ENCODE data around the gene PTPRQ.
A peak's percentile ranks its signal among the peaks of the same experiment; 100 is the strongest.

The PTPRQ gene

DNA sequence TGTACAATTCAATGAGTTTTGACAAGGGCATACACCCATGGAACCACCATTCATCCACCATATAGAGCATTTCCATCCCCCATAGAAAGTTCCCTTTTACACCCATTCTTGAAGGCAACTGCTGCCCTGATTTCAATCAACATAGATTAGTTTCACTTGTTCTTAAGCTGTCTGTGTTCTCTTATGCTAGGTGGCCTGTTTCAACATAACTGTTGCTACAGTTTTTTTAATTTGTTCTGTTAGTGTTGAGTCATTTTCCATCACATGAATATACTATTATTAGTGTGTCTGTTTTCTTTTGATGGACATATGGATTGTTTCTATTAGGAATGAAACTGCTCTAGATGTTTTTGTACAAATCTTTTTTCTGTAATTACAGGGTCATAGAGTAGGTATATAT, 123.4 kb downstream of the PTPRQ start:
- no peak for DNase-seq (ENCODE audit: low read depth)

- DNase-seq (ENCODE audit: low read depth), result no peak
These were observed 132.8 kb downstream of the PTPRQ start for GRCh38 chr12:80576641-80577418.

GRCh38 chr12:80580254-80580653, 136.2 kb downstream of the PTPRQ start:
- peak; percentile 82 for DNase-seq (ENCODE audit: low read depth)

DNA sequence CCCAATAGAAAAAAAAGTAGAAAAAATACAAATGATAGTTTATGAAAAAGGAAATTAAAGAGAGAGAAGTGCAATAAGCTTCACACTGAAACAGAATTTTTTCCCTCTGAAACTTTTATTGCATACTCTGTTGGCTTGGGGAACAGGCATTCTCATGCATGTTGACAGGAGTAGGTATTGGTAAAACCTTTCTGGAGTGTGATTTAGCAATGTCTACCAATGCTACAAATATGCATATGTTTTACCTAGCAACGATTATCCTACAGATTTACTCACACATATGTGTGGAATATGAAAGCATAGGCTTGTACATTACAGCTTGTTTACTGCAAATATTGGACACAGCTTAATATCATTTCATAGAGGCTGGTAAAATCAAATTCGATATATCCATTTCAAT, 137.7 kb downstream of the PTPRQ start:
- no peak for DNase-seq (ENCODE audit: low read depth)

GRCh38 chr12:80582431-80582830, 138.4 kb downstream of the PTPRQ start:
- DNase-seq (ENCODE audit: low read depth), result no peak

DNA sequence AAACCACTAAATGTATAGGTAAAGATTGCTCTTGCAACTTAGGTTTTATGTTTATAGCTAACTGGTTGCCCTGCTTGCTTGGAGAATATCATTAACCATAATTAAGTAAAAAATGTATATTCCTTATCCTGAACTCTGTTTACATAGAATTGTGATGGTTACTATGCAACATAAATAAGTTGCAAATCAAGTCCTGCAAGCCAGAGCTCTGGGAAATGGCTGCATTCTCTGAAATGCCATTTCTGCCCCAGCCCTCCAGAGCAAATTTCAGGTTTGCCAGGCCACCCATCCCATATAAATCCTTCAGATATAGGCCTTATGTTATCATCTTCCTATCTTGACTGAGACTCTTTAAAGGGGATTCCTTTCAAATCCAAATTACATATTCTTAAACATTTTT, 145.0 kb downstream of the PTPRQ start:
- no peak for DNase-seq (ENCODE audit: low read depth)

GRCh38 chr12:80590085-80590484, 146.1 kb downstream of the PTPRQ start:
- DNase-seq (ENCODE audit: low read depth), result no peak

GRCh38 chr12:80593766-80594165, 149.7 kb downstream of the PTPRQ start:
- peak; percentile 42 for DNase-seq (ENCODE audit: low read depth)

- no peak for DNase-seq (ENCODE audit: low read depth)
These were observed 152.5 kb downstream of the PTPRQ start for GRCh38 chr12:80596509-80596908.

DNA sequence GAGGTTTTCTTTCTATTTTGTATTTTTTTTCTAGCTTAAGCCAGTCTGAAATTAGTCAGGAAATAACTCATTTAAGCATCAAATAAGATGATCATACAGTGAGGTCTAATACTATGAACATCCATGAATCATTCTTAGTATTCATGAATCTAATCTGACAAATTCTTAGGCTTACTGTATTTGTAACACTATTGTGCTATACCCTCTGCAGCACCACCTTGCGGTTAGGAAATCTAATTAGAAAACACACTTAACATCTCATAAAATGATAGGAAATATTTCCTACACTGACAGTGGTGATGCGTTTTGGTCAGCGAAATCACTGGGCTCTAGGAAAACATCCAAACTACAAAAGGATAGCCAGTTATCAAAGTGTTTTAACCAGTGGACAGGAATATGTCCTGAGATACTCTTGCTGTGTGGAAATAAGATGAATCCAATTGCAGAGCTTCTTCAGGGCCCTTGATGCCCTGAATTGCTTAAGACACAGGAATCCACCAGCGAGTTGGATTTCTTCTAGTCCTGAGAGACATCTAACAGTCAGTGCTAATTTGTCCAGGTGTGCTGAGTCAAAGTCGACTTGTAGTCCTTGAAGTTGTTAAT, 154.1 kb downstream of the PTPRQ start:
- DNase-seq (ENCODE audit: low read depth), result peak; percentile 46

- no peak for DNase-seq (ENCODE audit: low read depth)
These were observed 158.4 kb downstream of the PTPRQ start for GRCh38 chr12:80602455-80602854.

DNA sequence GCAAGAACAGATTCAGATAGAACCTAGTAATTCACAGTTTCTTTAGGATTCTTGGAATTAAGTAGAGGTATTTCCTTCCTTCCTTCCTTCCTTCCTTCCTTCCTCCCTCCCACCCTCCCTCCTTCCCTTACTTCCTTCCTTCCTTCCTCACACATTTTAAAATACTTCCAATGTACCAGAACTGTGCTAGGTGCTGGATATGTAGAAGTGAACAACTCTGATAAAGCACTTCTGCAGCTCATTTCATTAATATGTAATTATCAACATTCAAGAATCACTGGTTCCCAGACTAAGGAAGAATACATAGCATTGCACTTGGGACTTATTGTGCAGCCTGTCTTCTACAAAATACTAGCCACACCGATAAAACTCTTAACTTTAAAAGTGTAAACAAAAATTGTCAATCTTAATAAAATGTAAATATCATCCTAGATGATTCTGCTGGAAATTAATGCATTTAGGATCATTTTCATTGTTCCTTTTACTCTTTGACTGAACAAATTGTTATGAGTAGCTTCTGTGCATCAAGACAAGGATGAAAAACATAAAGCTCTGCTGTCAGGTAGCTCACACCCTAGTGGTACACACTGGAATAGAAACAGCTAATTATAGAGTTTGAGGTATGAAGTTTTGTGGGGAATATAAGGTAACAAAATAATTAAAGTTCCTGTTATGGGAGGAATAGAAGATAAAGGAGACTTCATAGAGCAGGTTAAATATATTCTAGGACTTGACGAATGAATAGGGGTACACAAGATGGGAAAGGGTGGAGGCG, 163.5 kb downstream of the PTPRQ start:
- no peak for DNase-seq (ENCODE audit: low read depth)

DNA sequence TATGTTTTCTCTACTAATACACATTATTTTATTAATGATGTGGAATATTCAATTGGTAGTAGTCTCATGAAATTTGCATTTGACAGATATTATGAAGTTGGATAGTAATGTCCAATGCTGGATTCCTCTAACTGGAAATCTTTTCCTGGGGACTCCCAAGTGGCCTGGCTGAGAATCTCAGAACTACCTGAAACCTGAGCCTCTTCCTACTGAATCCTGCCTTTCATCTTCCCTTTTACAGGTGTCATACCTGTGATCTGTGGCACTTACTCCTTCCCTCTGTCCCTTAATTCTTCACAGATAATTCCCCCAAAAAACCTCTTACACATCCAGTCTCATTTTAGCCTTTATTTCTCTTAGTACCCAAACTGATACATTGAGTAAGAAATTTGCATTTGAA, 173.7 kb downstream of the PTPRQ start:
- DNase-seq (ENCODE audit: low read depth), result no peak

- DNase-seq (ENCODE audit: low read depth), result no peak
These were observed 176.2 kb downstream of the PTPRQ start for GRCh38 chr12:80620281-80620680.

- DNase-seq (ENCODE audit: low read depth), result no peak
These were observed 178.2 kb downstream of the PTPRQ start for GRCh38 chr12:80622271-80622670.

DNA sequence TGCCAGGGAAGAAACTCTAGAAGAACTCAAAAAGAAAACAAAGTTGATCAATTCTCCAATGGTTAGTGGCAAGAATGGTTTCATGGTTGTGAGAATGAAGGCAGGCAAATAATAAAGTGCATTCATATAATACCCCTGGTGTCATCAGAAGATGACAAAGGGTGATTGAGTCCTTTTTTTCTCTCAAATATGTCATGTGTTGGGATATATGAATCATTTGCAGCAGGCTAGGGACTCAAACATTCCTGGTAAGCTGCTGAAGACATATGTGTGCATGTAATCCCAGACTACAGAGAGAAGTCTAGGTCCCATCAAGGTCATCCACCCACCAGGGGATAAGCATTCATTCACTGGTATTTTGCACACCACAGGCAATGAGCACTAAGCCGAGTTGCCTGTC, 181.0 kb downstream of the PTPRQ start:
- DNase-seq (ENCODE audit: low read depth), result no peak

- DNase-seq (ENCODE audit: low read depth), result no peak
These were observed 181.9 kb downstream of the PTPRQ start for GRCh38 chr12:80625901-80626300.

GRCh38 chr12:80627782-80628181, 183.7 kb downstream of the PTPRQ start:
- DNase-seq (ENCODE audit: low read depth), result peak; percentile 38

GRCh38 chr12:80632835-80633234, 188.8 kb downstream of the PTPRQ start:
- no peak for DNase-seq (ENCODE audit: low read depth)

DNA sequence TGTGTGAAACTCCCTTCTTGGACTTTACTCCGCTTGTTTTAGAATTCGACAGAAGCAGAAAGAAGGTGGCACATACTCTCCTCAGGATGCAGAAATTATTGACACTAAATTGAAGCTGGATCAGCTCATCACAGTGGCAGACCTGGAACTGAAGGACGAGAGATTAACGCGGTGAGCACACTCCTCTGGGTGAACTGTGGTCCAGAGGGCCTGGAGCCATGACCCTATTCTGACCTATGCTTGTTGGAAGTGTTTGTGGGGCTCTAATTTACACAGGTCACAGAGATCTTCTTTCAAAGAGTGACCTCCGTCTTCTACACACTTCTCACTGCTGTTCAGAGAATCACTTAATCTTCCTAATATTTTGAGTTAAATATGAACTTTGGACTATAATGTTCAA, 190.9 kb downstream of the PTPRQ start:
- DNase-seq (ENCODE audit: low read depth), result no peak

GRCh38 chr12:80636832-80637231, 192.8 kb downstream of the PTPRQ start:
- no peak for DNase-seq (ENCODE audit: low read depth)

- no peak for DNase-seq (ENCODE audit: low read depth)
These were observed 197.9 kb downstream of the PTPRQ start for GRCh38 chr12:80641936-80642335.

DNA sequence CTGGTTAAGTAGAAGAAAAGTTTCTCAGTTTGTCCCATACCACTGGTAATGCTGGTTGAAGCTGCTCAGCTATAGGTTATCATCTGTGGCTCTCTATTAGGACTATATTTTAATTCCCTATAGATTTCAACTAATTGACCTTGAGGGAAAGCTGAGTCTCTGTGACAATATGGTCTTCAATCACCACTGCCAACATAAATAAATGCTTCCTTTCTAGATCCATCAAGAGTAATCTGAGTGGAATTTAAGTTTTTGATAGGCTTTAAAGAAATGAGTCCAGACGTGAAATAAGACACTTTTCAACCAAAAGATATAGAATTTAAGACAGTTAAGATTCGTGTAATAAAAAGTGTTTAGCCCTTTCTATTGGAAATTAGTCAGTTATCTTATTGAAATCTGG, 199.9 kb downstream of the PTPRQ start:
- no peak for DNase-seq (ENCODE audit: low read depth)
